HepG2 (cell line): Measurements from ENCODE around the gene SHROOM2.

Experiments
- ATF7-NPFF ChIP-seq: sonication (generic); formaldehyde crosslinking; IDR thresholded peaks from 2 replicates; pipeline ENCODE4 v1.8.1; 2023; ENCODE audit warnings: mild to moderate bottlenecking, low read depth, missing genetic modification reagents, moderate library complexity
- BRCA1 ChIP-seq: sonication (generic); formaldehyde crosslinking; IDR thresholded peaks from 2 replicates; pipeline ENCODE4 v1.4.0; 2020; ENCODE audit warnings: missing genetic modification reagents
- ETV6 ChIP-seq: sonication (generic); formaldehyde crosslinking; conservative IDR thresholded peaks from 2 replicates; pipeline ENCODE4 v1.4.0; 2020; ENCODE audit warnings: missing genetic modification reagents
- HBP1 ChIP-seq: IDR thresholded peaks from 2 replicates; pipeline ENCODE4 v1.6.1; 2016; ENCODE audit warnings: low read depth, control low read depth
- POLR2AphosphoS5 ChIP-seq: IDR thresholded peaks from 2 replicates; pipeline ENCODE4 v1.6.1; 2012; ENCODE audit warnings: low read depth, low read length
- REPIN1 ChIP-seq: sonication (generic); formaldehyde crosslinking; IDR thresholded peaks from 2 replicates; pipeline ENCODE4 v1.8.0; 2022; ENCODE audit warnings: missing genetic modification reagents, low read depth, mild to moderate bottlenecking, borderline replicate concordance
- STAG1 ChIP-seq: sonication (generic); formaldehyde crosslinking; IDR thresholded peaks from 2 replicates; pipeline ENCODE4 v1.4.0; 2020; ENCODE audit warnings: missing genetic modification reagents
- ZNF121 ChIP-seq: sonication (generic); formaldehyde crosslinking; IDR thresholded peaks from 2 replicates; pipeline ENCODE4 v1.5.0; 2020; ENCODE audit warnings: mild to moderate bottlenecking, missing genetic modification reagents
- ZNF350 ChIP-seq: sonication (generic); formaldehyde crosslinking; IDR thresholded peaks from 2 replicates; pipeline ENCODE4 v1.4.0; 2020; ENCODE audit warnings: mild to moderate bottlenecking, low read depth, missing genetic modification reagents, borderline replicate concordance
- ZNF792 ChIP-seq: IDR thresholded peaks from 2 replicates; pipeline ENCODE4 v1.6.1; 2016
- TF ChIP-seq, protein P1 (sequence below): conservative IDR thresholded peaks from 2 replicates; pipeline ENCODE4 v1.6.1; 2018; ENCODE audit warnings: missing genetic modification reagents
- TF ChIP-seq, protein P2 (sequence below): sonication (generic); formaldehyde crosslinking; IDR thresholded peaks from 2 replicates; pipeline ENCODE4 v1.4.0; 2020; ENCODE audit warnings: missing genetic modification reagents, borderline replicate concordance

DNA sequence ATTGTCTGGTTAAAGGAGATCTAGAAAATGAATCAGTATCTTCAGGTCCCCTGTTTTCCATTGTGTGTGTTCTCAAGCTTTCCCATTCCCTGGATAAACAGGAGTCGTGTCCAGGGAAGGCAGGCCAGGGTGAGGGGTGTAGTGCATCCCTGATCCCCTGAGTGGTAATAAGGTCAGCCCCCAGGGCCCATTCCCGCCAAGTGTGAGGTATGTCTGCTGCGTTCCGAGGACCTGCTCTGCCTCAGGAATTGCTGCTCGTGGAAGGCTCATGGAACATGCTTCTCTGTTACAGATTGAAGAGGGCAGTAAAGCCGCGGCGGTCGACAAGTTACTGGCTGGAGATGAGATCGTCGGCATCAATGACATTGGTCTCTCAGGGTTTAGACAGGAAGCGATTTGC is 87.1 kb downstream of the SHROOM2 start:
- no peak for TF ChIP-seq ZNF121 (CRISPR knock-in tag)
- TF ChIP-seq, protein P1, sequence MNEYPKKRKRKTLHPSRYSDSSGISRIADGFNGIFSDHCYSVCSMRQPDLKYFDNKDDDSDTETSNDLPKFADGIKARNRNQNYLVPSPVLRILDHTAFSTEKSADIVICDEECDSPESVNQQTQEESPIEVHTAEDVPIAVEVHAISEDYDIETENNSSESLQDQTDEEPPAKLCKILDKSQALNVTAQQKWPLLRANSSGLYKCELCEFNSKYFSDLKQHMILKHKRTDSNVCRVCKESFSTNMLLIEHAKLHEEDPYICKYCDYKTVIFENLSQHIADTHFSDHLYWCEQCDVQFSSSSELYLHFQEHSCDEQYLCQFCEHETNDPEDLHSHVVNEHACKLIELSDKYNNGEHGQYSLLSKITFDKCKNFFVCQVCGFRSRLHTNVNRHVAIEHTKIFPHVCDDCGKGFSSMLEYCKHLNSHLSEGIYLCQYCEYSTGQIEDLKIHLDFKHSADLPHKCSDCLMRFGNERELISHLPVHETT = no peak
- no peak for TF ChIP-seq REPIN1 (CRISPR knock-in tag)
- no peak for TF ChIP-seq ZNF350 (CRISPR knock-in tag)
- TF ChIP-seq ATF7-NPFF (CRISPR knock-in tag) = no peak
- TF ChIP-seq STAG1 (CRISPR knock-in tag) = no peak
- no peak for TF ChIP-seq HBP1
- no peak for TF ChIP-seq POLR2AphosphoS5
- TF ChIP-seq ETV6 (CRISPR knock-in tag) = no peak
- TF ChIP-seq BRCA1 (CRISPR knock-in tag) = no peak
- TF ChIP-seq, protein P2, sequence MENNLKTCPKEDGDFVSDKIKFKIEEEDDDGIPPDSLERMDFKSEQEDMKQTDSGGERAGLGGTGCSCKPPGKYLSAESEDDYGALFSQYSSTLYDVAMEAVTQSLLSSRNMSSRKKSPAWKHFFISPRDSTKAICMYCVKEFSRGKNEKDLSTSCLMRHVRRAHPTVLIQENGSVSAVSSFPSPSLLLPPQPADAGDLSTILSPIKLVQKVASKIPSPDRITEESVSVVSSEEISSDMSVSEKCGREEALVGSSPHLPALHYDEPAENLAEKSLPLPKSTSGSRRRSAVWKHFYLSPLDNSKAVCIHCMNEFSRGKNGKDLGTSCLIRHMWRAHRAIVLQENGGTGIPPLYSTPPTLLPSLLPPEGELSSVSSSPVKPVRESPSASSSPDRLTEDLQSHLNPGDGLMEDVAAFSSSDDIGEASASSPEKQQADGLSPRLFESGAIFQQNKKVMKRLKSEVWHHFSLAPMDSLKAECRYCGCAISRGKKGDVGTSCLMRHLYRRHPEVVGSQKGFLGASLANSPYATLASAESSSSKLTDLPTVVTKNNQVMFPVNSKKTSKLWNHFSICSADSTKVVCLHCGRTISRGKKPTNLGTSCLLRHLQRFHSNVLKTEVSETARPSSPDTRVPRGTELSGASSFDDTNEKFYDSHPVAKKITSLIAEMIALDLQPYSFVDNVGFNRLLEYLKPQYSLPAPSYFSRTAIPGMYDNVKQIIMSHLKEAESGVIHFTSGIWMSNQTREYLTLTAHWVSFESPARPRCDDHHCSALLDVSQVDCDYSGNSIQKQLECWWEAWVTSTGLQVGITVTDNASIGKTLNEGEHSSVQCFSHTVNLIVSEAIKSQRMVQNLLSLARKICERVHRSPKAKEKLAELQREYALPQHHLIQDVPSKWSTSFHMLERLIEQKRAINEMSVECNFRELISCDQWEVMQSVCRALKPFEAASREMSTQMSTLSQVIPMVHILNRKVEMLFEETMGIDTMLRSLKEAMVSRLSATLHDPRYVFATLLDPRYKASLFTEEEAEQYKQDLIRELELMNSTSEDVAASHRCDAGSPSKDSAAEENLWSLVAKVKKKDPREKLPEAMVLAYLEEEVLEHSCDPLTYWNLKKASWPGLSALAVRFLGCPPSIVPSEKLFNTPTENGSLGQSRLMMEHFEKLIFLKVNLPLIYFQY (CRISPR knock-in tag) = no peak
- TF ChIP-seq ZNF792 (CRISPR knock-in tag) = no peak
